ENCODE results near the gene PDE4D.
A peak's percentile ranks its signal among the peaks of the same experiment; 100 is the strongest.

PDE4D gene

GRCh38 chr5:59178482-59178881 is 715.0 kb downstream of the PDE4D start:
- Histone ChIP-seq H3K4ac (ENCODE audit: low read depth in 1 of 2, low read length in 2 of 2) (no peak overlapping the region), H3K27me3 (ENCODE audit: control insufficient read depth in 1 of 2, insufficient read depth in 1 of 2, low read length in 2 of 2) (no peaks in the 10 kb centered on the region), H2AFZ (ENCODE audit: low read depth, low read length) (no peak overlapping the region), H3K4me3 (ENCODE audit: insufficient read depth in 1 of 2, low read depth in 1 of 2, low read length in 2 of 2) (no peak overlapping the region), H3K9me3 (ENCODE audit: control insufficient read depth, low read length) (no peaks in the 10 kb centered on the region), H2BK5ac (ENCODE audit: low read depth, low read length, poor library complexity, severe bottlenecking) (no peak overlapping the region), H2BK120ac (ENCODE audit: low read depth, low read length) (no peak overlapping the region), H3K23ac (ENCODE audit: low read length in 2 of 2) (no peak overlapping the region), H4K8ac (ENCODE audit: low read length) (no peak overlapping the region), H3K27ac (ENCODE audit: low read length, poor library complexity, severe bottlenecking) (no peak overlapping the region), H4K91ac (ENCODE audit: low read length) (no peak overlapping the region), H3K4me1 (ENCODE audit: control insufficient read depth, insufficient read depth, low read depth, low read length) (no peaks in the 10 kb centered on the region), H2BK15ac (ENCODE audit: low read depth, poor library complexity, severe bottlenecking) (no peak overlapping the region), H3K14ac (ENCODE audit: low read length in 2 of 2) (no peak overlapping the region), H3K79me1 (replicated peaks; ENCODE audit: low read length, poor library complexity, severe bottlenecking) (no peaks in the 10 kb centered on the region), H3K18ac (ENCODE audit: low read depth in 1 of 2, low read length in 2 of 2) (no peak overlapping the region), H3K36me3 (ENCODE audit: control insufficient read depth in 1 of 2, insufficient read depth in 2 of 2, low read depth in 1 of 2, low read length in 2 of 2) (no peaks in the 10 kb centered on the region), H2AK5ac (ENCODE audit: low read length, severe bottlenecking) (no peak overlapping the region), H3K4me2 (ENCODE audit: low read length, poor library complexity, severe bottlenecking) (no peak overlapping the region), H2BK12ac (ENCODE audit: low read length in 2 of 2) (no peak overlapping the region), H3K9ac (ENCODE audit: low read length) (no peak overlapping the region)
- no peak for DNase-seq
- 100% methylated on average over 1 of the region's 1 CpG for WGBS

- no peak overlapping the region for H3K4ac ChIP-seq (ENCODE audit: low read depth in 1 of 2, low read length in 2 of 2)
- no peak for DNase-seq
- H3K18ac ChIP-seq (ENCODE audit: low read depth in 1 of 2, low read length in 2 of 2) = no peak overlapping the region
- H2AK5ac ChIP-seq (ENCODE audit: low read length, severe bottlenecking) = no peak overlapping the region
- no peak overlapping the region for H4K8ac ChIP-seq (ENCODE audit: low read length)
- no peaks in the 10 kb centered on the region for H3K4me1 ChIP-seq (ENCODE audit: control insufficient read depth, insufficient read depth, low read depth, low read length)
- H3K9ac ChIP-seq (ENCODE audit: low read length) = no peak overlapping the region
- H2BK15ac ChIP-seq (ENCODE audit: low read depth, poor library complexity, severe bottlenecking) = no peak overlapping the region
- H2BK120ac ChIP-seq (ENCODE audit: low read depth, low read length) = no peak overlapping the region
- no peak overlapping the region for H3K4me3 ChIP-seq (ENCODE audit: insufficient read depth in 1 of 2, low read depth in 1 of 2, low read length in 2 of 2)
- H3K79me1 ChIP-seq (replicated peaks; ENCODE audit: low read length, poor library complexity, severe bottlenecking) = no peaks in the 10 kb centered on the region
- no peak overlapping the region for H3K27ac ChIP-seq (ENCODE audit: low read length, poor library complexity, severe bottlenecking)
- no peak overlapping the region for H2BK12ac ChIP-seq (ENCODE audit: low read length in 2 of 2)
- no peak overlapping the region for H2BK5ac ChIP-seq (ENCODE audit: low read depth, low read length, poor library complexity, severe bottlenecking)
- H3K9me3 ChIP-seq (ENCODE audit: control insufficient read depth, low read length) = no peaks in the 10 kb centered on the region
- H3K14ac ChIP-seq (ENCODE audit: low read length in 2 of 2) = no peak overlapping the region
- no peaks in the 10 kb centered on the region for H3K36me3 ChIP-seq (ENCODE audit: control insufficient read depth in 1 of 2, insufficient read depth in 2 of 2, low read depth in 1 of 2, low read length in 2 of 2)
- WGBS = 48% methylated on average over 2 of the region's 2 CpGs
- H3K23ac ChIP-seq (ENCODE audit: low read length in 2 of 2) = no peak overlapping the region
- no peak overlapping the region for H3K4me2 ChIP-seq (ENCODE audit: low read length, poor library complexity, severe bottlenecking)
- H2AFZ ChIP-seq (ENCODE audit: low read depth, low read length) = no peak overlapping the region
- no peaks in the 10 kb centered on the region for H3K27me3 ChIP-seq (ENCODE audit: control insufficient read depth in 1 of 2, insufficient read depth in 1 of 2, low read length in 2 of 2)
- no peak overlapping the region for H4K91ac ChIP-seq (ENCODE audit: low read length)
These were observed 715.5 kb downstream of the PDE4D start for GRCh38 chr5:59178071-59178470.

GRCh38 chr5:59177644-59178043 is 715.9 kb downstream of the PDE4D start:
- no peak overlapping the region for H3K14ac ChIP-seq (ENCODE audit: low read length in 2 of 2)
- H4K91ac ChIP-seq (ENCODE audit: low read length) = no peak overlapping the region
- H3K4me1 ChIP-seq (ENCODE audit: control insufficient read depth, insufficient read depth, low read depth, low read length) = no peaks in the 10 kb centered on the region
- no peak overlapping the region for H2BK12ac ChIP-seq (ENCODE audit: low read length in 2 of 2)
- no peak overlapping the region for H3K4ac ChIP-seq (ENCODE audit: low read depth in 1 of 2, low read length in 2 of 2)
- no peak overlapping the region for H3K9ac ChIP-seq (ENCODE audit: low read length)
- no peak overlapping the region for H2BK120ac ChIP-seq (ENCODE audit: low read depth, low read length)
- no peaks in the 10 kb centered on the region for H3K27me3 ChIP-seq (ENCODE audit: control insufficient read depth in 1 of 2, insufficient read depth in 1 of 2, low read length in 2 of 2)
- no peak overlapping the region for H2BK15ac ChIP-seq (ENCODE audit: low read depth, poor library complexity, severe bottlenecking)
- no peak overlapping the region for H3K18ac ChIP-seq (ENCODE audit: low read depth in 1 of 2, low read length in 2 of 2)
- no peak overlapping the region for H2AK5ac ChIP-seq (ENCODE audit: low read length, severe bottlenecking)
- H4K8ac ChIP-seq (ENCODE audit: low read length) = no peak overlapping the region
- H3K27ac ChIP-seq (ENCODE audit: low read length, poor library complexity, severe bottlenecking) = no peak overlapping the region
- 94% methylated on average over 3 of the region's 3 CpGs for WGBS
- H2AFZ ChIP-seq (ENCODE audit: low read depth, low read length) = no peak overlapping the region
- no peak overlapping the region for H3K23ac ChIP-seq (ENCODE audit: low read length in 2 of 2)
- H3K4me3 ChIP-seq (ENCODE audit: insufficient read depth in 1 of 2, low read depth in 1 of 2, low read length in 2 of 2) = no peak overlapping the region
- no peak for DNase-seq
- no peak overlapping the region for H3K4me2 ChIP-seq (ENCODE audit: low read length, poor library complexity, severe bottlenecking)
- no peaks in the 10 kb centered on the region for H3K79me1 ChIP-seq (replicated peaks; ENCODE audit: low read length, poor library complexity, severe bottlenecking)
- H2BK5ac ChIP-seq (ENCODE audit: low read depth, low read length, poor library complexity, severe bottlenecking) = no peak overlapping the region
- H3K9me3 ChIP-seq (ENCODE audit: control insufficient read depth, low read length) = no peaks in the 10 kb centered on the region
- H3K36me3 ChIP-seq (ENCODE audit: control insufficient read depth in 1 of 2, insufficient read depth in 2 of 2, low read depth in 1 of 2, low read length in 2 of 2) = no peaks in the 10 kb centered on the region

GRCh38 chr5:59174248-59174844 is 719.2 kb downstream of the PDE4D start:
- Histone ChIP-seq H2BK12ac (ENCODE audit: low read length in 2 of 2) (no peak overlapping the region), H3K18ac (ENCODE audit: low read depth in 1 of 2, low read length in 2 of 2) (no peak overlapping the region), H3K4ac (ENCODE audit: low read depth in 1 of 2, low read length in 2 of 2) (no peak overlapping the region), H2AFZ (ENCODE audit: low read depth, low read length) (no peak overlapping the region), H3K9ac (ENCODE audit: low read length) (no peak overlapping the region), H3K36me3 (ENCODE audit: control insufficient read depth in 1 of 2, insufficient read depth in 2 of 2, low read depth in 1 of 2, low read length in 2 of 2) (no peaks in the 10 kb centered on the region), H2AK5ac (ENCODE audit: low read length, severe bottlenecking) (no peak overlapping the region), H3K14ac (ENCODE audit: low read length in 2 of 2) (no peak overlapping the region), H2BK5ac (ENCODE audit: low read depth, low read length, poor library complexity, severe bottlenecking) (no peak overlapping the region), H3K4me1 (ENCODE audit: control insufficient read depth, insufficient read depth, low read depth, low read length) (no peaks in the 10 kb centered on the region), H4K8ac (ENCODE audit: low read length) (no peak overlapping the region), H3K27ac (ENCODE audit: low read length, poor library complexity, severe bottlenecking) (no peak overlapping the region), H3K4me3 (ENCODE audit: insufficient read depth in 1 of 2, low read depth in 1 of 2, low read length in 2 of 2) (no peak overlapping the region), H3K4me2 (ENCODE audit: low read length, poor library complexity, severe bottlenecking) (no peak overlapping the region), H3K9me3 (ENCODE audit: control insufficient read depth, low read length) (no peaks in the 10 kb centered on the region), H3K27me3 (ENCODE audit: control insufficient read depth in 1 of 2, insufficient read depth in 1 of 2, low read length in 2 of 2) (no peaks in the 10 kb centered on the region), H3K79me1 (replicated peaks; ENCODE audit: low read length, poor library complexity, severe bottlenecking) (no peaks in the 10 kb centered on the region), H4K91ac (ENCODE audit: low read length) (no peak overlapping the region), H2BK120ac (ENCODE audit: low read depth, low read length) (no peak overlapping the region), H2BK15ac (ENCODE audit: low read depth, poor library complexity, severe bottlenecking) (no peak overlapping the region), H3K23ac (ENCODE audit: low read length in 2 of 2) (no peak overlapping the region)
- WGBS = no CpG with 5 or more reads among the region's 5 CpGs
- peak; percentile 82 for DNase-seq

Data from mesenchymal stem cell (in vitro differentiated cells and primary cell).